Activated CD8-positive, alpha-beta T cell treated with anti-CD3 and anti-CD28 coated beads for 36 hours (primary cell): ENCODE data around the gene ATN1. TPM values are rescaled to one million over a fixed set of nuclear protein-coding genes. Genes with fewer than 3 reads are reported as not detected.

Experiments used
- ATAC-seq: fragments of 200-7000 bp; cut with Tn5 transposase; one replicate; pipeline ENCODE4 v1.10.0; 2021; ENCODE audit warnings: mild to moderate bottlenecking, moderate library complexity
- CTCF ChIA-PET: fragments of 350-600 bp; sonication (Branson Sonifier 250); formaldehyde crosslinking; loops from one replicate; lab custom pipeline; 2021; ENCODE audit warnings: antibody characterized with exemption; lab: Charles Lee
- POLR2A ChIA-PET: fragments of 350-600 bp; sonication (Branson Sonifier 250); formaldehyde crosslinking; loops from one replicate; lab custom pipeline; 2021; ENCODE audit warnings: antibody characterized with exemption; lab: Charles Lee
- DNase-seq: peaks from one replicate; pipeline ENCODE4 v3.0.0-alpha.2; 2020
- H3K27ac Mint-ChIP-seq: one replicate; pipeline ENCODE4 v1.8.0; 2021; ENCODE audit warnings: mild to moderate bottlenecking, mixed read lengths
- H3K27me3 Mint-ChIP-seq: one replicate; pipeline ENCODE4 v1.8.0; 2021; ENCODE audit warnings: mixed read lengths
- H3K36me3 Mint-ChIP-seq: one replicate; pipeline ENCODE4 v1.8.0; 2021; ENCODE audit warnings: low read depth, mixed read lengths
- H3K4me1 Mint-ChIP-seq: one replicate; pipeline ENCODE4 v1.8.0; 2021; ENCODE audit warnings: low read depth, mixed read lengths
- H3K4me3 Mint-ChIP-seq: one replicate; pipeline ENCODE4 v1.8.0; 2021; ENCODE audit warnings: mild to moderate bottlenecking, moderate library complexity, mixed read lengths
- H3K9me3 Mint-ChIP-seq: one replicate; pipeline ENCODE4 v1.8.0; 2021; ENCODE audit warnings: mixed read lengths
- intact Hi-C: fragments of 100-400 bp; cut with micrococcal nuclease; formaldehyde crosslinking; loops from one replicate; pipeline ENCODE4 v1.10.0; 2022
- total RNA-seq, 2 experiments: library from RNA; stranded (reverse); gene quantifications; one replicate each; pipeline ENCODE4 v1.2.3, GENCODE V29; 2021
- TF ChIP-seq, protein P1 (sequence below): fragments of 200-600 bp; IDR thresholded peaks from one replicate; pipeline ENCODE4 v1.8.0; 2022; ENCODE audit warnings: antibody characterized with exemption, mild to moderate bottlenecking

Gene ATN1
- total RNA-seq, 2 experiments from 2014 or later, result 26.4 to 28.5 TPM

GRCh38 chr12:6968426-6968825 is 40.7 kb downstream of the ATN1 start:
- no peak for ATAC-seq
- Mint-ChIP-seq H3K27me3 (no peaks in the 10 kb centered on the region), H3K4me1 (peaks cover 63% of the 10 kb centered on the region), H3K4me3 (peak overlapping the region; percentile 99), H3K36me3 (peaks cover 76% of the 10 kb centered on the region), H3K27ac (peak overlapping the region; percentile 100), H3K9me3 (no peaks in the 10 kb centered on the region)
- no peak for DNase-seq
- TF ChIP-seq, protein P1, sequence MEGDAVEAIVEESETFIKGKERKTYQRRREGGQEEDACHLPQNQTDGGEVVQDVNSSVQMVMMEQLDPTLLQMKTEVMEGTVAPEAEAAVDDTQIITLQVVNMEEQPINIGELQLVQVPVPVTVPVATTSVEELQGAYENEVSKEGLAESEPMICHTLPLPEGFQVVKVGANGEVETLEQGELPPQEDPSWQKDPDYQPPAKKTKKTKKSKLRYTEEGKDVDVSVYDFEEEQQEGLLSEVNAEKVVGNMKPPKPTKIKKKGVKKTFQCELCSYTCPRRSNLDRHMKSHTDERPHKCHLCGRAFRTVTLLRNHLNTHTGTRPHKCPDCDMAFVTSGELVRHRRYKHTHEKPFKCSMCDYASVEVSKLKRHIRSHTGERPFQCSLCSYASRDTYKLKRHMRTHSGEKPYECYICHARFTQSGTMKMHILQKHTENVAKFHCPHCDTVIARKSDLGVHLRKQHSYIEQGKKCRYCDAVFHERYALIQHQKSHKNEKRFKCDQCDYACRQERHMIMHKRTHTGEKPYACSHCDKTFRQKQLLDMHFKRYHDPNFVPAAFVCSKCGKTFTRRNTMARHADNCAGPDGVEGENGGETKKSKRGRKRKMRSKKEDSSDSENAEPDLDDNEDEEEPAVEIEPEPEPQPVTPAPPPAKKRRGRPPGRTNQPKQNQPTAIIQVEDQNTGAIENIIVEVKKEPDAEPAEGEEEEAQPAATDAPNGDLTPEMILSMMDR, result no peak
- ChIA-PET POLR2A (interaction anchor here (0.7 to 11.2 kb wide), 8 partner anchors 10 to 144 kb away, joined by 3 to 198 read pairs (median 12); partner anchors contain the start of genes C12orf57, PTPN6 and RNU7-1), CTCF (interaction anchor here (1.0 to 2.7 kb wide), 11 partner anchors 9 to 96 kb away, joined by 3 to 28 read pairs (median 4); partner anchors contain the start of genes C12orf57, PTPN6, RNU7-1 and SPSB2)
- intact Hi-C loops, result no loop called here

DNA sequence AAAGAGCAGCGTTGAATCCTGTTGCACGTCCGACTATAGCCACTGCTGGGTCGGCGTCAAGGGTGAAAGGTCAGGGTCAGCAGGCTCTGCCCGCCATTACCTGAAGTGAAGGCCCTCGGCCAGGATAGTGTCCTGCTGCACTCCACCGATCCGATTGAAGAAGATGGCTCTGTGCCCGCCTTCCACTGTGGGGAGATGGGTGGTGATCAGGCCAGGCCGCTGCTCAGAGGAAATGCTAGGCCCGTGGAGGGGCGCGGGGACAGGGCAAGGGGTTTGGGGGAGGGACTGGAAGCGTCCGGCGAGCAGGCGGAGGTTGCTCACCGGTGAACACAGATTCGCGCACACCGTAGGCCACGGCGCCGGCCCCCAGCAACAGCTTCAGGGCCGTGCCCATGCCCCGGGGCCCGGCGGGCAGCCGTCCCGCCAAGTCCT is 42.4 kb downstream of the ATN1 start:
- Mint-ChIP-seq H3K27ac (peak overlapping the region; percentile 100), H3K4me1 (peaks cover 59% of the 10 kb centered on the region), H3K4me3 (peak overlapping the region; percentile 99), H3K9me3 (no peaks in the 10 kb centered on the region), H3K27me3 (no peaks in the 10 kb centered on the region), H3K36me3 (peaks cover 81% of the 10 kb centered on the region)
- DNase-seq, result no peak
- CTCF ChIA-PET, result interaction anchor here (2.7 kb wide), 1 partner anchor 25 kb away, joined by 28 read pairs; the partner anchor contains the start of genes C12orf57 and RNU7-1
- intact Hi-C loops, result no loop called here
- ATAC-seq, result peak; percentile 20
- POLR2A ChIA-PET, result interaction anchor here (0.6 to 11.2 kb wide), 4 partner anchors 12 to 29 kb away, joined by 3 to 198 read pairs (median 33); partner anchors contain the start of genes C12orf57, PTPN6 and RNU7-1
- TF ChIP-seq, protein P1, result no peak

DNA sequence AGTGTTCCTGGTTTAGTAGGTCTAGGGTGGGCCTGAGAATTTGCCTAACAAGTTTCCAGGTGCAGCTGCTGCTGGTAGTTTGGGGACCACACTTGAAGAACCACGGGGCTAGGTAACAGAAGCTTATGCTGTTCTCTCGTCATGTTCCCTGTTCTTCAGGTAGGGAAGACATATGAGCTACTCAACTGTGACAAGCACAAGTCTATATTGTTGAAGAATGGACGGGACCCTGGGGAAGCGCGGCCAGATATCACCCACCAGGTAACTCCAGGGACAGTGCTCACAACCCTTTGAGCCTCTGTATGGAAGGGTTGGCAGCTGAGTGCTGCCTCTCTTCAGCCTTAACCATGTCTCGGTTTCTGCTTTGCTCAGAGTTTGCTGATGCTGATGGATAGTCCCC is 46.4 kb downstream of the ATN1 start:
- DNase-seq (no peak), ATAC-seq (no peak)
- H3K4me1 Mint-ChIP-seq, result peaks cover 36% of the 10 kb centered on the region
- ChIA-PET CTCF (interaction anchor here (1.4 to 1.9 kb wide), 3 partner anchors 10 to 140 kb away, joined by 4 to 7 read pairs (median 6); partner anchors contain the start of gene LPCAT3), POLR2A (interaction anchor here (0.6 to 11.2 kb wide), 13 partner anchors 10 to 187 kb away, joined by 3 to 198 read pairs (median 3); partner anchors contain the start of genes C12orf57, LPCAT3 and RNU7-1)
- no peaks in the 10 kb centered on the region for H3K9me3 Mint-ChIP-seq
- H3K4me3 Mint-ChIP-seq, result no peak overlapping the region
- peaks cover 76% of the 10 kb centered on the region for H3K36me3 Mint-ChIP-seq
- intact Hi-C loops, result no loop called here
- peak overlapping the region; percentile 76 for H3K27ac Mint-ChIP-seq
- TF ChIP-seq, protein P1, result no peak
- no peaks in the 10 kb centered on the region for H3K27me3 Mint-ChIP-seq

GRCh38 chr12:6975297-6976032 is 47.7 kb downstream of the ATN1 start:
- POLR2A ChIA-PET, result interaction anchor here (1.5 to 11.2 kb wide), 3 partner anchors 35 to 133 kb away, joined by 4 to 198 read pairs (median 12); partner anchors contain the start of genes C12orf57, LPCAT3 and RNU7-1
- intact Hi-C loops, result no loop called here
- Mint-ChIP-seq H3K36me3 (peaks cover 71% of the 10 kb centered on the region), H3K4me3 (no peak overlapping the region), H3K27ac (peak overlapping the region; percentile 76), H3K27me3 (no peaks in the 10 kb centered on the region), H3K4me1 (peaks cover 34% of the 10 kb centered on the region), H3K9me3 (no peaks in the 10 kb centered on the region)
- DNase-seq (no peak), ATAC-seq (no peak)
- TF ChIP-seq, protein P1, result no peak
- CTCF ChIA-PET, result interaction anchor here (0.8 to 1.9 kb wide), 7 partner anchors 8 to 139 kb away, joined by 3 to 7 read pairs (median 5); partner anchors contain the start of genes C1RL and LPCAT3
